Activated naive CD4-positive, alpha-beta T cell treated with anti-CD3 and anti-CD28 coated beads, Interleukin-2, amount 10 ng/mL, durations not matched to agents 7 days and 5 days (primary cell): Measurements from ENCODE around the gene ALG2.
"Not testable (repeated sequence)": the region's sequence is repeated elsewhere in the genome, so short reads cannot be mapped to it uniquely, and the experiment has no call there.

ENCODE experiments used
- CTCF ChIA-PET: fragments of 350-600 bp; sonication (Branson Sonifier 250); formaldehyde crosslinking; loops from one replicate; lab custom pipeline; 2021; ENCODE audit warnings: antibody characterized with exemption; lab: Charles Lee
- DNase-seq: peaks from one replicate; pipeline ENCODE4 v3.0.0-alpha.2; 2020
- H3K27ac Mint-ChIP-seq: one replicate; pipeline ENCODE4 v1.8.0; 2021; ENCODE audit warnings: mild to moderate bottlenecking, moderate library complexity, mixed read lengths
- H3K27me3 Mint-ChIP-seq: one replicate; pipeline ENCODE4 v1.8.0; 2021; ENCODE audit warnings: mild to moderate bottlenecking, mixed read lengths
- H3K36me3 Mint-ChIP-seq: one replicate; pipeline ENCODE4 v1.8.0; 2021; ENCODE audit warnings: mixed read lengths
- H3K4me1 Mint-ChIP-seq: one replicate; pipeline ENCODE4 v1.8.0; 2021; ENCODE audit warnings: mixed read lengths
- H3K4me3 Mint-ChIP-seq: one replicate; pipeline ENCODE4 v1.8.0; 2021; ENCODE audit warnings: mild to moderate bottlenecking, moderate library complexity, mixed read lengths
- H3K9me3 Mint-ChIP-seq: one replicate; pipeline ENCODE4 v1.8.0; 2021; ENCODE audit warnings: mixed read lengths

ALG2 gene

GRCh38 chr9:99226054-99226453, 4.3 kb upstream of the ALG2 start:
- Mint-ChIP-seq H3K36me3 (peaks cover 49% of the 10 kb centered on the region), H3K4me1 (peaks cover 34% of the 10 kb centered on the region), H3K9me3 (no peaks in the 10 kb centered on the region), H3K27me3 (no peaks in the 10 kb centered on the region), H3K27ac (no peak overlapping the region), H3K4me3 (no peak overlapping the region)
- DNase-seq = no peak
- CTCF ChIA-PET = no interaction called here

GRCh38 chr9:99224445-99224844, 2.7 kb upstream of the ALG2 start:
- CTCF ChIA-PET = no interaction called here
- no peak overlapping the region for H3K4me3 Mint-ChIP-seq
- H3K36me3 Mint-ChIP-seq = peaks cover 45% of the 10 kb centered on the region
- DNase-seq = no peak
- H3K27ac Mint-ChIP-seq = no peak overlapping the region
- H3K27me3 Mint-ChIP-seq = no peaks in the 10 kb centered on the region
- H3K9me3 Mint-ChIP-seq = no peaks in the 10 kb centered on the region
- peaks cover 49% of the 10 kb centered on the region for H3K4me1 Mint-ChIP-seq

- CTCF ChIA-PET = interaction anchor here (0.6 to 2.3 kb wide), 6 partner anchors 9 to 669 kb away, joined by 3 to 12 read pairs (median 6); no protein-coding TSS in a partner anchor
- DNase-seq = no peak
- Mint-ChIP-seq H3K4me3 (peak overlapping the region; percentile 93), H3K4me1 (peaks cover 50% of the 10 kb centered on the region), H3K27me3 (no peaks in the 10 kb centered on the region), H3K9me3 (no peaks in the 10 kb centered on the region), H3K36me3 (peaks cover 42% of the 10 kb centered on the region), H3K27ac (peak overlapping the region; percentile 98)
These were observed 901 bp upstream of the ALG2 start for GRCh38 chr9:99222416-99223270.

- H3K4me3 Mint-ChIP-seq = peak overlapping the region; percentile 93
- no peak for DNase-seq
- CTCF ChIA-PET = interaction anchor here (1.1 to 2.1 kb wide), 4 partner anchors 10 to 45 kb away, joined by 3 to 12 read pairs (median 6); no protein-coding TSS in a partner anchor
These were observed 499 bp downstream of the ALG2 start for GRCh38 chr9:99221266-99221620.

GRCh38 chr9:99220011-99220410, 1.7 kb downstream of the ALG2 start:
- H3K4me3 Mint-ChIP-seq = peak overlapping the region; percentile 50
- no peaks in the 10 kb centered on the region for H3K27me3 Mint-ChIP-seq
- peak overlapping the region; percentile 3 for H3K27ac Mint-ChIP-seq
- H3K9me3 Mint-ChIP-seq = no peaks in the 10 kb centered on the region
- H3K4me1 Mint-ChIP-seq = peaks cover 48% of the 10 kb centered on the region
- H3K36me3 Mint-ChIP-seq = peaks cover 50% of the 10 kb centered on the region
- CTCF ChIA-PET = interaction anchor here (1.2 to 1.7 kb wide), 2 partner anchors 12 to 35 kb away, joined by 6 read pairs; no protein-coding TSS in a partner anchor
- no peak for DNase-seq

More at GRCh38 chr9:99221266-99221620, 499 bp downstream of the ALG2 start:
- Mint-ChIP-seq H3K36me3 (peaks cover 49% of the 10 kb centered on the region), H3K9me3 (no peaks in the 10 kb centered on the region), H3K27ac (peak overlapping the region; percentile 98), H3K4me1 (peaks cover 54% of the 10 kb centered on the region), H3K27me3 (no peaks in the 10 kb centered on the region)

GRCh38 chr9:99216073-99216472, 5.7 kb downstream of the ALG2 start:
- Mint-ChIP-seq H3K27ac (no peak overlapping the region), H3K4me1 (peaks cover 22% of the 10 kb centered on the region), H3K9me3 (no peaks in the 10 kb centered on the region), H3K36me3 (peaks cover 36% of the 10 kb centered on the region), H3K4me3 (no peak overlapping the region), H3K27me3 (no peaks in the 10 kb centered on the region)
- DNase-seq = no peak
- CTCF ChIA-PET = no interaction called here

- peaks cover 27% of the 10 kb centered on the region for H3K36me3 Mint-ChIP-seq
- peaks cover 2% of the 10 kb centered on the region for H3K9me3 Mint-ChIP-seq
- H3K4me3 Mint-ChIP-seq = no peak overlapping the region
- peaks cover 4% of the 10 kb centered on the region for H3K4me1 Mint-ChIP-seq
- no peak for DNase-seq
- no peak overlapping the region for H3K27ac Mint-ChIP-seq
- CTCF ChIA-PET = interaction anchor here (0.7 to 1.6 kb wide), 2 partner anchors 17 to 66 kb away, joined by 3 to 6 read pairs; no protein-coding TSS in a partner anchor
- H3K27me3 Mint-ChIP-seq = peaks cover 8% of the 10 kb centered on the region
These were observed 8.5 kb downstream of the ALG2 start for GRCh38 chr9:99213197-99213596.

- Mint-ChIP-seq H3K27ac (no peak overlapping the region), H3K9me3 (peaks cover 2% of the 10 kb centered on the region), H3K36me3 (peaks cover 14% of the 10 kb centered on the region), H3K27me3 (peaks cover 22% of the 10 kb centered on the region), H3K4me3 (no peak overlapping the region), H3K4me1 (peaks cover 2% of the 10 kb centered on the region)
- CTCF ChIA-PET = interaction anchor here (1.6 kb wide), 1 partner anchor 15 kb away, joined by 6 read pairs; no protein-coding TSS in a partner anchor
- DNase-seq = no peak
These were observed 10.0 kb downstream of the ALG2 start for GRCh38 chr9:99211746-99212145.

GRCh38 chr9:99210572-99210971, 11.2 kb downstream of the ALG2 start:
- CTCF ChIA-PET = no interaction called here
- DNase-seq = no peak
- Mint-ChIP-seq H3K4me1 (no peaks in the 10 kb centered on the region), H3K9me3 (peaks cover 2% of the 10 kb centered on the region), H3K27ac (no peak overlapping the region), H3K27me3 (peaks cover 28% of the 10 kb centered on the region), H3K4me3 (no peak overlapping the region), H3K36me3 (peaks cover 11% of the 10 kb centered on the region)

- Mint-ChIP-seq H3K9me3 (no peaks in the 10 kb centered on the region), H3K27ac (no peak overlapping the region), H3K4me1 (no peaks in the 10 kb centered on the region), H3K36me3 (no peaks in the 10 kb centered on the region), H3K27me3 (peaks cover 19% of the 10 kb centered on the region), H3K4me3 (no peak overlapping the region)
- DNase-seq = no peak
- CTCF ChIA-PET = interaction anchor here (0.9 kb wide), 1 partner anchor 17 kb away, joined by 4 read pairs; no protein-coding TSS in a partner anchor
These were observed 20.1 kb downstream of the ALG2 start for GRCh38 chr9:99201603-99202002.

- Mint-ChIP-seq H3K27ac (no peak overlapping the region), H3K9me3 (no peaks in the 10 kb centered on the region), H3K4me3 (no peak overlapping the region), H3K27me3 (peaks cover 19% of the 10 kb centered on the region), H3K4me1 (no peaks in the 10 kb centered on the region), H3K36me3 (no peaks in the 10 kb centered on the region)
- no peak for DNase-seq
- CTCF ChIA-PET = no interaction called here
These were observed 21.7 kb downstream of the ALG2 start for GRCh38 chr9:99199938-99200539.

GRCh38 chr9:99197987-99198386, 23.8 kb downstream of the ALG2 start:
- CTCF ChIA-PET = interaction anchor here (5.7 kb wide), 1 partner anchor 14 kb away, joined by 45 read pairs; no protein-coding TSS in a partner anchor
- no peak for DNase-seq
- H3K27me3 Mint-ChIP-seq = peaks cover 16% of the 10 kb centered on the region
- H3K36me3 Mint-ChIP-seq = no peaks in the 10 kb centered on the region
- H3K27ac Mint-ChIP-seq = no peak overlapping the region
- no peak overlapping the region for H3K4me3 Mint-ChIP-seq
- peaks cover 9% of the 10 kb centered on the region for H3K4me1 Mint-ChIP-seq
- H3K9me3 Mint-ChIP-seq = no peaks in the 10 kb centered on the region

GRCh38 chr9:99197124-99197630, 24.6 kb downstream of the ALG2 start:
- no peak for DNase-seq
- no peaks in the 10 kb centered on the region for H3K36me3 Mint-ChIP-seq
- H3K27me3 Mint-ChIP-seq = peaks cover 16% of the 10 kb centered on the region
- no peak overlapping the region for H3K4me3 Mint-ChIP-seq
- no peak overlapping the region for H3K27ac Mint-ChIP-seq
- CTCF ChIA-PET = interaction anchor here (0.8 to 5.7 kb wide), 4 partner anchors 12 to 120 kb away, joined by 3 to 45 read pairs (median 4); no protein-coding TSS in a partner anchor
- no peaks in the 10 kb centered on the region for H3K9me3 Mint-ChIP-seq
- H3K4me1 Mint-ChIP-seq = peaks cover 11% of the 10 kb centered on the region

GRCh38 chr9:99196484-99196883, 25.3 kb downstream of the ALG2 start:
- not testable (repeated sequence) for H3K9me3 Mint-ChIP-seq, DNase-seq, H3K27ac Mint-ChIP-seq, H3K4me3 Mint-ChIP-seq, H3K36me3 Mint-ChIP-seq
- CTCF ChIA-PET = interaction anchor here (0.8 to 5.7 kb wide), 4 partner anchors 12 to 35 kb away, joined by 3 to 45 read pairs (median 5); no protein-coding TSS in a partner anchor
- Mint-ChIP-seq H3K27me3 (peaks cover 16% of the 10 kb centered on the region), H3K4me1 (peaks cover 11% of the 10 kb centered on the region)
